Muscle of leg (tissue), 11 donors: ENCODE measurements around the gene GPRASP2. TPM values are rescaled to one million over a fixed set of nuclear protein-coding genes. Genes with fewer than 3 reads are reported as not detected.

Experiments
- DNase-seq: peaks from one replicate; pipeline ENCODE4 v3.0.0; 2013
- H3K27ac ChIP-seq: one replicate; pipeline ENCODE4 v1.5.1; 2013; ENCODE audit warnings: mild to moderate bottlenecking, low read length, control low read depth
- H3K27me3 ChIP-seq: one replicate; pipeline ENCODE4 v1.6.1; 2013; ENCODE audit warnings: low read length; ENCODE audit not compliant: control insufficient read depth, insufficient read depth
- H3K36me3 ChIP-seq: one replicate; pipeline ENCODE4 v1.6.1; 2013; ENCODE audit warnings: low read length; ENCODE audit not compliant: control insufficient read depth, insufficient read depth
- H3K4me1 ChIP-seq: one replicate; pipeline ENCODE4 v1.6.1; 2013; ENCODE audit warnings: low read length; ENCODE audit not compliant: control insufficient read depth, insufficient read depth
- H3K4me3 ChIP-seq: one replicate; pipeline ENCODE4 v1.5.1; 2013; ENCODE audit warnings: low read length, control low read depth
- H3K9me3 ChIP-seq: replicated peaks from 2 replicates; pipeline ENCODE4 v1.6.1; 2013; ENCODE audit warnings: low read depth, low read length; ENCODE audit not compliant: control insufficient read depth
- WGBS: methylation state at CpG from one replicate; pipeline ENCODE4 v1.1.5; 2013; ENCODE audit warnings: missing lambda C conversion rate; ENCODE audit not compliant: insufficient coverage; 5-methylcytosine and 5-hydroxymethylcytosine counted together
- polyA plus RNA-seq, 8 donors: library from polyadenylated mRNA; unstranded; fragments of 120-200 nt; gene quantifications; one replicate each; pipeline versions ENCODE4 v1.2.1 to v1.2.3, GENCODE V29; 2013; ENCODE audit warnings: inconsistent platforms in 1 of 8, low replicate concordance in 1 of 8; ENCODE audit not compliant: insufficient read length in 8 of 8, insufficient read depth in 1 of 8
- total RNA-seq: library from RNA; stranded (reverse); fragments of 120-200 nt; gene quantifications from one replicate; pipeline ENCODE4 v1.2.4, GENCODE V29; 2013

The GPRASP2 gene
- total and polyA plus RNA-seq, 9 donors, result 15.2 to 27.9 (median 20.9) TPM

GRCh38 chrX:102728646-102729045 is 16.4 kb downstream of the GPRASP2 start:
- WGBS, result no CpG with 5 or more reads among the region's 1 CpG
- no peak for DNase-seq
- Histone ChIP-seq H3K36me3 (no peaks in the 10 kb centered on the region), H3K4me1 (no peaks in the 10 kb centered on the region), H3K27ac (no peak overlapping the region), H3K27me3 (peaks cover 2% of the 10 kb centered on the region), H3K9me3 (no peaks in the 10 kb centered on the region), H3K4me3 (no peak overlapping the region)

DNA sequence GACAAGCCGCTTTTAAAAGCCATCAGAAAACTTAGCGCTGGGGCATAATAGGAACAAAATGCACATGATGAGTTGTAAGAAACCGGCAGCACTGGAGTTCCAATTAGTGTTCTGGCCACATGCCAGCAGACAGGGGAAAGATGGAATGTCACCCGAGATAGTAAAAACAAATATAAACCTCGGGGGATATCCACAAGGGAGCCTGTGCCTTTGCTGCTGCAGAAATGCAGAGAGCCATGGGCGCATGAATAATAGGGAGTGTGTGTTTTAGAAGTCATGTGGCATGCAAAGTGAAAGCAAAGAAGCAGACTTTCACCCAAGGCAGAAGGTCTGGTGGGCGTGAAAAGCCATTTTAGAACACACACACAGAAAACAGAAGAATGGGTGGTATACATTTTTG is 27.4 kb downstream of the GPRASP2 start:
- Histone ChIP-seq H3K27ac (no peak overlapping the region), H3K9me3 (no peaks in the 10 kb centered on the region), H3K36me3 (no peaks in the 10 kb centered on the region), H3K27me3 (peaks cover 12% of the 10 kb centered on the region), H3K4me1 (no peaks in the 10 kb centered on the region), H3K4me3 (no peak overlapping the region)
- no peak for DNase-seq
- WGBS, result 58% methylated on average over 4 of the region's 7 CpGs

DNA sequence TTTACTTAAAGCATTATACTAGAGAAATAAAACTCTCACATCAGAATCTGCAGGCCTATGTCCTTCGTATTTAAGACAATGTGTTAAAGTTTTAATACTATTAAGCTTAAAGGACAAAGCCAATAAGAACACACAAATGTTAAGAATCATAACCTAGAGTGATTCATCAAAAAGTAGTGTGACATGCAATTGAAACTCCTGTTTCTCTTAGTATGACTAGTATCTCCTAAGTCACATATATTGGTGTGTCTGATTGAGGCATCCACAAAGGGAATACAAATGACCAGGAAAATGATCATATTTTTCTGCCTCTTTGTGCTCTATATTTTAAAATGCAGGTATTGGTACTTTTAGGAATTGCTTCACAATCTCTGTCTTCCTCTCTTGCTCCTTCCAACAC is 32.1 kb downstream of the GPRASP2 start:
- H3K36me3 ChIP-seq, result no peaks in the 10 kb centered on the region
- no peaks in the 10 kb centered on the region for H3K9me3 ChIP-seq
- H3K27ac ChIP-seq, result no peak overlapping the region
- H3K4me1 ChIP-seq, result no peaks in the 10 kb centered on the region
- no peak overlapping the region for H3K4me3 ChIP-seq
- no peak for DNase-seq
- WGBS, result no CpG with 5 or more reads among the region's 1 CpG
- H3K27me3 ChIP-seq, result peaks cover 17% of the 10 kb centered on the region

DNA sequence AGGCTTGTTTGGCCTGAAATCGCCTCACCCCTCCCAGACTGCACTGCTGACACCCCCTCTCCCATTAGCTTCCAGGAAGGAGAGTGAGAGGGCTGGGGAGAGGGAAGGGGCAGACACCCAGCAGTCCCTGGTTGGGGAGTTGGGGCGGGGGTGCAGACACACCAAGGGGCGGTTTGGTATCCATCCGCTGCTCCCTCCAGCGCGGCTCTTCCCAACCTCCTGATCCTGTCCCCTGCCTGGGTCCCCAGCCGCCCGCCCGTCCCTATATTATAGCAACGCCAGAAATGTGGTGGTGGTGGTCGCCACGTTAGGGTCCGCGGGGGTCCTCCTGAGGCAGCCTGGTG is 33.2 kb downstream of the GPRASP2 start:
- Histone ChIP-seq H3K9me3 (no peaks in the 10 kb centered on the region), H3K27ac (no peak overlapping the region), H3K4me1 (no peaks in the 10 kb centered on the region), H3K27me3 (peaks cover 17% of the 10 kb centered on the region), H3K36me3 (no peaks in the 10 kb centered on the region), H3K4me3 (peak overlapping the region; percentile 59)
- peak; percentile 32 for DNase-seq
- WGBS, result 35% methylated on average over 12 of the region's 14 CpGs

DNA sequence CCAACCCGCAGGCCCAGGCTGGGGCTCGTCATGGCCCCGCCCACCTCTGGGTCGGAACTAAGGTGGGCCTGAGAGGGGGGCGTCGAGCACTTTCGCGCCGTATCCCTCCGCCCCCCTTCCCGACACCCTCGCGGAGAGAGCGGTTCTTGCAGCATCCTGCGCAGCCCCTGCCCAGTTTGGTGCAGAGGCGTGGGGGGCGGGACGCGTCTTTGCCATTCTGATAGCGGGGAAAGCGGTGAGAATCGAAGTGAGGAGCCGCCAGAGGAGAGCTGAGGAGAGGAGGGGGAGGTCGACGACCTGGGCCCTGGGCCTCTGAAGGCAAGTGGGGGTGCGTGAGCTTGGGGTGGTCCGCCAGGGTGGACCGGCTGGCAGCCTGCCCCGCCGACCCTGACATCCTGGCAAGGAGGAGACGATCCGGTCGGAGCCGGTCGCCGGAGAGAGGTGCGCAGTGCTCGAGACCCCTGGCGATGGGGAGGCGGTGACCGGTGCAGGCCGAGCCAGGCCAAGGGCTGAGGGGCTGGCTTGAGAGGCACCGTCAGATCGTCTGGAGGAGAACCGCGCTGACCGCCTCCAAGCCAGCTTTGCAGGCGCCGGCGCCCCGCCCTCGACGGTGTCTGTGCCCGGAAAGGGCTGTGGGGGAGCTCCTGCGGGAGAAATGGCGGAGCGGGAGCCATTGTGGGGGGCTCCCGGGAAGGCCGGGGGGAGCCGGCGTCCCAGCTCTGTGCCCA is 33.8 kb downstream of the GPRASP2 start:
- Histone ChIP-seq H3K36me3 (no peaks in the 10 kb centered on the region), H3K9me3 (no peaks in the 10 kb centered on the region), H3K4me3 (peak overlapping the region; percentile 59), H3K27ac (peak overlapping the region; percentile 6), H3K4me1 (no peaks in the 10 kb centered on the region), H3K27me3 (peaks cover 17% of the 10 kb centered on the region)
- DNase-seq, result peak; percentile 69
- 26% methylated on average over 58 of the region's 61 CpGs for WGBS

DNA sequence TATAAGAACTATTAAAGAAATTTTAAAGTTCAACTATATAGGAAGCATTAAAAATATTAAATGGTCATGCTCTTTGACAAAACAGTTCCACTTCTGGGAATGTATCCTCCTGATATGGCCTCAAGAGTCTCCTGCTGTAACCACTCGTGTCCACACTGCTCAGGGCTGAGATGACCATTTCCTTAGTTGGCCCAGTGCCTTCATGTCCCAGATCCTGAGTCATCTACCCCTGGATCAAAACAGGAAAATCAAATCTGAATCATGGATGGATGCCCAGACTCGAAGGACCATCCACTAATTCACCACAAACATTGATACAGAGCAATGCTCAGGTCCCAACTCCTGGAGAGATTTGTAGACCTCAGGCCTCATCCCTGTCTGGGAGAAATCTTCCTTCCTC is 53.0 kb downstream of the GPRASP2 start:
- H3K36me3 ChIP-seq, result no peaks in the 10 kb centered on the region
- DNase-seq, result peak; percentile 23
- H3K9me3 ChIP-seq, result no peaks in the 10 kb centered on the region
- no peaks in the 10 kb centered on the region for H3K4me1 ChIP-seq
- H3K27me3 ChIP-seq, result peaks cover 25% of the 10 kb centered on the region
- 42% methylated on average over 2 of the region's 2 CpGs for WGBS
- no peak overlapping the region for H3K27ac ChIP-seq
- H3K4me3 ChIP-seq, result no peak overlapping the region

- Histone ChIP-seq H3K9me3 (no peaks in the 10 kb centered on the region), H3K36me3 (no peaks in the 10 kb centered on the region), H3K27ac (no peak overlapping the region), H3K4me3 (no peak overlapping the region), H3K27me3 (peaks cover 25% of the 10 kb centered on the region), H3K4me1 (no peaks in the 10 kb centered on the region)
- 33% methylated on average over 2 of the region's 4 CpGs for WGBS
- no peak for DNase-seq
Observed at GRCh38 chrX:102765809-102766208, 53.6 kb downstream of the GPRASP2 start.

DNA sequence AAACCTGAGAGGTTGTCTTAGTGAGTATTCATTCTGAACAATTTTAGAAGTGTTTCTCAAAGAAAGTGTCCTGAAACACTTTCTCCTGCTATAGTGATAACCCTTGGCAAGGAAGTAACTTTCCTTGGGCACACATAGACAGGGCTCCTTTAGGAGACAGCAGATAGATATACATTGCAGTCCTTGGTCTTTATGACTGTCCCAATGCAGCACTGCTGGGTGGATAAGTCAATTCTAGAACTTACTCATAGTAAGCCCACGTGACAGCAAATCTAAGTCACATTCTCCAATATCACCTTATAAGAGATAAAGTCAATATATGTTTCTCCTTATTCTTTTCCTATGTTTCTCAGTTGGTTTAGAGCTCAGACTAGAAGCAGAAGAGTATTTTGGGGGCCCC is 55.0 kb downstream of the GPRASP2 start:
- no CpG with 5 or more reads among the region's 1 CpG for WGBS
- DNase-seq, result no peak
- Histone ChIP-seq H3K27ac (no peak overlapping the region), H3K9me3 (no peaks in the 10 kb centered on the region), H3K27me3 (peaks cover 26% of the 10 kb centered on the region), H3K36me3 (no peaks in the 10 kb centered on the region), H3K4me3 (no peak overlapping the region), H3K4me1 (no peaks in the 10 kb centered on the region)

Other genes with a start within 250 kb of the GPRASP2 start
- not detected for gene TCP11X2, start 240.6 kb upstream of the GPRASP2 start, total RNA-seq
- not detected for gene TCP11X2, start 240.6 kb upstream of the GPRASP2 start, polyA plus RNA-seq
- gene TMSB15A, start 195.7 kb upstream of the GPRASP2 start, total RNA-seq, result 16.0 TPM
- gene TMSB15A, start 195.7 kb upstream of the GPRASP2 start, polyA plus RNA-seq, result 10 to 100 TPM; 11.2 to 22.8 (median 16.9) TPM
- 13.4 TPM for gene ARMCX5, start 112.9 kb upstream of the GPRASP2 start, total RNA-seq
- 10 to 100 TPM in 1 of 8 donors, 1 to 10 TPM in 7; 4.1 to 10.3 (median 7.3) TPM for gene ARMCX5, start 112.9 kb upstream of the GPRASP2 start, polyA plus RNA-seq
- gene GPRASP1, start 61.0 kb upstream of the GPRASP2 start, total RNA-seq, result 11.7 TPM
- 10 to 100 TPM in 7 of 8 donors, 1 to 10 TPM in 1; 7.9 to 14.9 (median 11.6) TPM for gene GPRASP1, start 61.0 kb upstream of the GPRASP2 start, polyA plus RNA-seq
- 5.2 TPM for gene GPRASP3, start 8.3 kb downstream of the GPRASP2 start, total RNA-seq
- 1 to 10 TPM; 5.1 to 9.5 (median 7.5) TPM for gene GPRASP3, start 8.3 kb downstream of the GPRASP2 start, polyA plus RNA-seq
- gene RAB40AL, start 224.8 kb downstream of the GPRASP2 start, total RNA-seq, result 0.31 TPM
- gene RAB40AL, start 224.8 kb downstream of the GPRASP2 start, polyA plus RNA-seq, result under 1 TPM in 3 of 8 donors, not detected in 5; 0.18 to 0.22 (median 0.20) TPM